ENCODE data around the gene RAX2.

Gene RAX2

DNA sequence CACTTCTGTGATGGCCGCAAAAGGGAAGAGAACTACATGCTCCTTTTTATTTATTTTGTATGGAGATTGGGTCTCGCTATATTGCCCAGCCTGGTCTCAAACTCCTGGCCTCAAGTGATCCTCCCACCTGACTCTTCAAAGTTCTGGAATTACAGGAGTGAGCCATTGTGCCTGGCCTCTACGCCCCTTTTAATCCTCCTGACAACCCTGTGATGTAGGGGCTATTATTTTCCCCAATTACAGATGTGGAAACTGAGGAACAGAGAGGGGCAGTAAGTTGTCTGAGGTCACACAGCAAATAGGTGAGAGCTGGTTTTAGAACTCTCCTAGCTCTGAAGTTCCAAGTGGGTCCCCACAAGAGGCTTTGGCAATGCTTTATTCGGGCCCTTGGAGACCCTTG is 52.2 kb downstream of the RAX2 start:
- TF ChIP-seq CTCF (conservative IDR thresholded peaks at IDR 0.05), result no peak
- no peak overlapping the region for H3K27ac ChIP-seq
